WTC11 (cell line): ENCODE measurements around the gene GRB10. TPM values are rescaled to one million over a fixed set of nuclear protein-coding genes. Genes with fewer than 3 reads are reported as not detected.

Experiments used
- ATAC-seq: fragments of 200-7000 bp; cut with Tn5 transposase; 2 replicates; pipeline ENCODE4 v1.10.0; 2021; ENCODE audit warnings: mild to moderate bottlenecking, moderate library complexity
- CTCF ChIA-PET: fragments of 300-600 bp; sonication (Branson Sonifier 250); formaldehyde crosslinking; loops from one replicate; lab custom pipeline; 2021; ENCODE audit warnings: antibody characterized with exemption; lab: Charles Lee
- POLR2A ChIA-PET: fragments of 350-600 bp; sonication (Branson Sonifier 250); formaldehyde crosslinking; loops from one replicate; lab custom pipeline; 2021; ENCODE audit warnings: antibody characterized with exemption; lab: Charles Lee
- DNase-seq: peaks from one replicate; pipeline ENCODE4 v3.0.0; 2021; ENCODE audit warnings: low spot score
- H3K27ac Mint-ChIP-seq: 2 replicates; pipeline ENCODE4 v1.8.0; 2021; ENCODE audit warnings: mixed read lengths
- H3K27me3 Mint-ChIP-seq: 2 replicates; pipeline ENCODE4 v1.8.0; 2021; ENCODE audit warnings: low read depth, mild to moderate bottlenecking, moderate library complexity, mixed read lengths
- H3K36me3 Mint-ChIP-seq: 2 replicates; pipeline ENCODE4 v1.8.0; 2021; ENCODE audit warnings: mixed read lengths
- H3K4me1 Mint-ChIP-seq: 2 replicates; pipeline ENCODE4 v1.8.0; 2022; ENCODE audit warnings: mixed read lengths
- H3K4me3 Mint-ChIP-seq: 2 replicates; pipeline ENCODE4 v1.8.0; 2021; ENCODE audit warnings: mild to moderate bottlenecking, moderate library complexity, mixed read lengths
- H3K9me3 Mint-ChIP-seq: 2 replicates; pipeline ENCODE4 v1.8.0; 2021; ENCODE audit warnings: mixed read lengths
- ARID4B ChIP-seq: sonication (generic); formaldehyde crosslinking; IDR thresholded peaks from 2 replicates; pipeline ENCODE4 v1.8.0; 2023; ENCODE audit warnings: missing genetic modification reagents, mild to moderate bottlenecking, borderline replicate concordance
- ATF2 ChIP-seq: sonication (generic); formaldehyde crosslinking; IDR thresholded peaks from 2 replicates; pipeline ENCODE4 v1.8.1; 2022; ENCODE audit warnings: low read depth, missing genetic modification reagents, borderline replicate concordance
- CDX4 ChIP-seq: fragments of 250-450 bp; sonication (Bioruptor Pico); IDR thresholded peaks from 2 replicates; pipeline ENCODE4 v1.9.0; 2021; ENCODE audit warnings: moderate library complexity, mild to moderate bottlenecking, inconsistent platforms, borderline replicate concordance
- CTCF ChIP-seq: fragments of 200-600 bp; IDR thresholded peaks from 2 replicates; pipeline ENCODE4 v1.8.0; 2022; ENCODE audit warnings: antibody characterized with exemption
- ELF4 ChIP-seq: sonication (generic); formaldehyde crosslinking; IDR thresholded peaks from 2 replicates; pipeline ENCODE4 v1.8.1; 2022; ENCODE audit warnings: low read depth, mild to moderate bottlenecking, moderate library complexity, missing genetic modification reagents
- HMGA2 ChIP-seq: fragments of 250-450 bp; sonication (Bioruptor Pico); IDR thresholded peaks from 2 replicates; pipeline ENCODE4 v1.4.0; 2021; ENCODE audit warnings: mild to moderate bottlenecking, moderate library complexity
- HMGXB4 ChIP-seq: sonication (generic); formaldehyde crosslinking; IDR thresholded peaks from 2 replicates; pipeline ENCODE4 v1.8.1; 2023; ENCODE audit warnings: mild to moderate bottlenecking, moderate library complexity, missing genetic modification reagents
- IRF1 ChIP-seq: sonication (generic); formaldehyde crosslinking; IDR thresholded peaks from 2 replicates; pipeline ENCODE4 v1.8.0; 2023; ENCODE audit warnings: missing genetic modification reagents
- JAZF1 ChIP-seq: fragments of 250-450 bp; sonication (Bioruptor Pico); IDR thresholded peaks from 2 replicates; pipeline ENCODE4 v1.9.0; 2021; ENCODE audit warnings: moderate library complexity, mild to moderate bottlenecking, inconsistent platforms
- MAX ChIP-seq: sonication (generic); formaldehyde crosslinking; IDR thresholded peaks from 2 replicates; pipeline ENCODE4 v1.8.0; 2022; ENCODE audit warnings: mild to moderate bottlenecking, missing genetic modification reagents
- STAT6 ChIP-seq: sonication (generic); formaldehyde crosslinking; conservative IDR thresholded peaks from 2 replicates; pipeline ENCODE4 v1.8.1; 2023; ENCODE audit warnings: mild to moderate bottlenecking, low read depth, missing genetic modification reagents, moderate library complexity
- ZBTB43 ChIP-seq: sonication (generic); formaldehyde crosslinking; IDR thresholded peaks from 2 replicates; pipeline ENCODE4 v1.8.1; 2023; ENCODE audit warnings: mild to moderate bottlenecking, missing genetic modification reagents
- total RNA-seq: library from RNA; stranded (reverse); gene quantifications from 3 replicates; pipeline ENCODE4 v1.2.3, GENCODE V29; 2021

The GRB10 gene
- total RNA-seq, 1 experiment from 2014 or later, result 103 TPM

- TF ChIP-seq IRF1 (CRISPR knock-in tag), result no peak
- no peak for TF ChIP-seq ATF2 (CRISPR knock-in tag)
- no peak for TF ChIP-seq ZBTB43 (CRISPR knock-in tag)
- TF ChIP-seq MAX (CRISPR knock-in tag), result no peak
- TF ChIP-seq HMGXB4, result no peak
- TF ChIP-seq ARID4B (CRISPR knock-in tag), result no peak
Observed at GRCh38 chr7:50704844-50705243, 77.9 kb downstream of the GRB10 start (continued).

- ATAC-seq (0 out of 2 replicates have a peak, but pooled peaks have one; percentile 21), DNase-seq (no peak)
- peaks cover 53% of the 10 kb centered on the region for H3K4me1 Mint-ChIP-seq
- H3K27me3 Mint-ChIP-seq, result no peaks in the 10 kb centered on the region
- peak overlapping the region; percentile 88 for H3K27ac Mint-ChIP-seq
- CTCF ChIA-PET, result interaction anchor here (0.6 to 2.0 kb wide), 4 partner anchors 15 to 457 kb away, joined by 3 to 6 read pairs (median 4); no protein-coding TSS in a partner anchor
- no peak overlapping the region for H3K4me3 Mint-ChIP-seq
- TF ChIP-seq STAT6 (CRISPR knock-in tag), result no peak
- TF ChIP-seq HMGA2, result no peak
- TF ChIP-seq CDX4 (CRISPR knock-in tag), result no peak
- TF ChIP-seq ELF4 (CRISPR knock-in tag), result no peak
- TF ChIP-seq JAZF1 (CRISPR knock-in tag), result no peak
- TF ChIP-seq CTCF, result no peak
- peaks cover 14% of the 10 kb centered on the region for H3K36me3 Mint-ChIP-seq
- POLR2A ChIA-PET, result no interaction called here
- no peaks in the 10 kb centered on the region for H3K9me3 Mint-ChIP-seq
Observed at GRCh38 chr7:50703654-50704053, 79.0 kb downstream of the GRB10 start.
